Right kidney (tissue), 1 donor: ENCODE results near the gene FBLN1.

ENCODE experiments used
- DNase-seq: peaks from one replicate; pipeline ENCODE4 v3.0.0-alpha.2; 2016

The FBLN1 gene

DNA sequence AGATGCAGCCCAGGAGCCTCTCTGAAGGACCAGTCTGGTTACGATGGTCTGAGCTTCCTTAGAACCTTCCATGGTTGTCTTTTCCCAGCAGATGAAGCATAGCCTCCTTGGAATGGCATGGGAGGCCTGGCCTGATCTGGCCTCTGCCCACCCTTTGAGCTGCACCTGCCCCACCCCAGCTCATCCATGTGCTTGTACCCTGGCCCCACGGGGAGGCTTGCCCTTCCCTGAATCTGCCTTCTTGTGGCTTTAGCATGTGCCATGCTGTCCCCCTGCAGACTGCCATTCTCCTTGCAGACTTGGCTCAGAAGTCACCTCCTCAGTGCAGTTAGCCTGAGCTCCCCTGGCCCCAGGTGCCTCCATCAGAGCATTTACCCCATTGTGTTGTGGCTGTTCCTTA is 62.5 kb downstream of the FBLN1 start:
- DNase-seq, result no peak

DNA sequence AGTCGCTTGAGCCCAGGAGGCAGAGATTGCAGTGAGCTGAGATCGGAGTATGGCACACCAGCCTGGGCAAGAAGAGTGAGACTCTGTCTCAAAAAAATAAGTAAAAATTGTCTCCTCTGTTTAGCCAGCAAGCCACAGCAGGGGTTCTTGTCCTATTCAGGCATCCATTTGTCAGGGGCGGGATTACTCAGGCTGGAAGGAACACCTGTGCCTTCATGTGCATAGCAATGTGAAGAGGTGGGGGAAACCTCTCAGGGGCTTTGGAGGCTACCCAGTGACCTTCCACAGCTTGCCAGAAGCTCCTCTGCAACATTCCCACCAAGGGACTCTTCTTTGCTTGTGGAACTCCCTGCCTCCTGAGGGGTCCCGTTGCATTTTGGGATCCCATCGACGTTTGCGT is 63.3 kb downstream of the FBLN1 start:
- DNase-seq, result no peak

DNA sequence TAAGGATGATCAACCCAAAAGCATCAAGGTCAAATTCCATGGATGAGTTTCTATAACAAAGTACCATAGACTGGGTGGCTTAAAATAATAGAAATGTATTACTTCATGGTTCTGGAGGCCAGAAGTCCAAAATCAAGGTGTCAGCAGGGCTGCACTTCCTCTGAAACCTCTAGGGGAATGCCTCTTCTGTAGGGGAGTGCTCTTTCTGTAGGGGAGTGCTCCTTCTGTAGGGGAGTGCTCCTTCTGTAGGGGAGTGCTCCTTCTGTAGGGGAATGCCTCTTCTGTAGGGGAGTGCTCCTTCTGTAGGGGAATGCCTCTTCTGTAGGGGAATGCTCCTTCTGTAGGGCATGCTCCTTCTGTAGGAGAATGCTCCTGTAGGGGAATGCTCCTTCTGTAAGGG is 65.5 kb downstream of the FBLN1 start:
- DNase-seq, result no peak

DNA sequence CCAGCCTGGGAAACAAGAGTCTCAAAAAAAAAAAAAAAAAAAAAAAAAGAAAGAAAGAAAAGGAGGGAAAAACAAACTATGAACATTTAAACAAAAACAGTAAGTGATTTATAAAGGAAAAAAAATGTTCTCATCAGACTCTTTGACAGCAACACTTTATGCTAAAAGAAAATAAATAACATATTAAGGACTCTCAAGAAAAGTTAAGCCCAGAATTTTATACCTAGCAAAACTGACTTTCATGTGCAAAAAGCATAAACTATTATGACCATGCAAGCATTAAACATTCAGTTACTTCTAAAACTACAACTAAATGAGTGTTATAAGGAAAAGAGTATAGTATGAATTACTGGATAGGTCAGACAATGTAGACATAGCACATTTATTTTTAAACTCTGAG is 68.4 kb downstream of the FBLN1 start:
- no peak for DNase-seq

DNA sequence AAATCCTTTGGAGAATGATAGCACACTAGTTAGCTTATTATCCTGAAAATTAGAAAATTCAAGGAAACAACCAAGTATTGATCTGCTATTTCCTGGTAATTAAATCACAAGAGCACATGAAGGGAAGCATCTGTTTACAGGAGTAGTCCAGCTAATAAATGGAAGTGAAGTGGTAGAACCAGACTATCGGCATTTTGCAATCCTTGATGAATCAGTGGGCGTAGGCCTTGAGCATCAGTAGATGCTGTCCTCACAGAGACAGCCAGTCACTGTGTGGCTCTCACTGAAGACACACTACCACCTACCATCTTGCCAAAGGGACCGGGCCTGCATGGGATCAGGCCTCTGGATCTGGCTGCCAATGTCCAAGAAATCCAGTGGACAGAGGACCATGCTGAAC is 69.8 kb downstream of the FBLN1 start:
- DNase-seq, result no peak

DNA sequence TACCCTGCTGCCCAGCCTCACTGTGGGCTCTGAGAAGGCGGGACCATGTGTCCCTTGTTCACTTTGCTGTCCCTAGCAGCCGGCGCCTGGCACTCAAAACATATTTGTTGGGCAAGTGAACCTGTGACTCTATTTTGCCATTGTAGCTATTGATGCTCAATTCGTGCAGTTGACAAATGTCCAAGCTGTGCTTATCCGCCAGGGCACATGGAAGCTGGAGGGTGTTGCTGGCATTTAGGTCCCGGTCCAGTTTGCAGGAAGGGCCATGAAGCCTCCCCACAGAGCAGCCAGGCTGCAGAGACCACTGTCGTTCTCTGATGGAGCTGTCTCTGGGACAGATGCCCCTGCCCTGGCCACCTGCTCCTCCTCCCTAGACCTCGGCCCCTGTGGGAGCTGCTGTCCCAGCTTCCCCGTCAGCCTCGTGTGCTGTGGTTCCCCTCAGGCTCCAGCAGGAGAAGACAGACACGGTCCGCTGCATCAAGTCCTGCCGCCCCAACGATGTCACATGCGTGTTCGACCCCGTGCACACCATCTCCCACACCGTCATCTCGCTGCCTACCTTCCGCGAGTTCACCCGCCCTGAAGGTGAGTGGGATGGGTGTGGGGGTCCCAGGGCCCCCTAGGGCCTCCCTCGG is 71.5 kb downstream of the FBLN1 start:
- no peak for DNase-seq

DNA sequence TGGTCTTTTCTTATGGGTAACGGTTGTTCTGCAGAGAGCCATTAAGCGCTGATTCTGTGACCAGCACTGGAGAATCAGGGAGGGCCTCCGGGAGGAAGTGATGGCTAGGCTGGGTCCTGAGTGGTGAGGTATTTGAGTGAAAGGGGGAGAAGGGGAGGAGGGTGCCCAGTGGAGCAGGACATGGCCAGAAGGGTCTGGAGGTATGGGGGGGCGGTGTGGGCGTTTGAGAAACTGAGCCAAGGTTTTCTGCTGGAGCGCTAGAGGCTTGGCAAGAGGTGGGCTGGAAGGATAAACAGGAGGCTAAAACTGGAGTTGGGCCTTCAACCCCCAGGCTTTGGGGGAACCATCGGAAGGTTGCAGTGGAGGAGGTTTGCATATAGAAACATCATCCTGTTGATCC is 72.5 kb downstream of the FBLN1 start:
- no peak for DNase-seq

DNA sequence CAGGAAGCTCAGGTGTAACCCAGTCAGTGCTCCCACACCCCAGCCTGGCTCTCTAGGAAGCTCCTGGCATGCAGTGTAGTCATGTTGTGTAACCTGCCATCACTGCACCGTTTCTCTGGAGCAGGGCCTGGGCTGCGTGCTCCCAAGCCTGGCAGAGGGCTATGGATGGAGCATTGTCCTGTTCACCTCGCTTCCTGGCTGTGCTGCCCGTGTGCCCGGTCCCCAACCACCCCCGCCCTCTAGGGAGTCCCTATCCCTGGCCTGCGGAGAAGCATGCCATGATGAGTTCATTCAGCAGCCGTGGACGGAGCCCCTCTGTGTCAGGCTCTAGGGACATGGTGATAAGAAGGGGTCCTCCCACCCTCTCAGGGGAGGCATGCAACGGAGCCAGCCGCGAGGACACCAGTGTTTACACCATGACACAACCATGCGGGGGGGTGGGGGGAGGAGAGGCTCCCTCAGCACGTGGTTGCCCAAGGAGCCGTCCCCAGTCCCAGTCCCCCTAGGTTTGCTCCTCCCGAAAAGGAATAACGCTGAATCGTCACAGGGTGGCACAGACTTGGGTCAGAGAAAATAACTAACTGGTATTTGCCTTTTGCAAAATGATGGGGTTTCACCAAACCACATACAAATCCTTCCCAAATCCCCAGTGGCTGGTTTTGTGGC is 73.1 kb downstream of the FBLN1 start:
- DNase-seq, result no peak

GRCh38 chr22:45576273-45576625 is 73.6 kb downstream of the FBLN1 start:
- no peak for DNase-seq

GRCh38 chr22:45576730-45577464 is 74.2 kb downstream of the FBLN1 start:
- DNase-seq, result no peak

DNA sequence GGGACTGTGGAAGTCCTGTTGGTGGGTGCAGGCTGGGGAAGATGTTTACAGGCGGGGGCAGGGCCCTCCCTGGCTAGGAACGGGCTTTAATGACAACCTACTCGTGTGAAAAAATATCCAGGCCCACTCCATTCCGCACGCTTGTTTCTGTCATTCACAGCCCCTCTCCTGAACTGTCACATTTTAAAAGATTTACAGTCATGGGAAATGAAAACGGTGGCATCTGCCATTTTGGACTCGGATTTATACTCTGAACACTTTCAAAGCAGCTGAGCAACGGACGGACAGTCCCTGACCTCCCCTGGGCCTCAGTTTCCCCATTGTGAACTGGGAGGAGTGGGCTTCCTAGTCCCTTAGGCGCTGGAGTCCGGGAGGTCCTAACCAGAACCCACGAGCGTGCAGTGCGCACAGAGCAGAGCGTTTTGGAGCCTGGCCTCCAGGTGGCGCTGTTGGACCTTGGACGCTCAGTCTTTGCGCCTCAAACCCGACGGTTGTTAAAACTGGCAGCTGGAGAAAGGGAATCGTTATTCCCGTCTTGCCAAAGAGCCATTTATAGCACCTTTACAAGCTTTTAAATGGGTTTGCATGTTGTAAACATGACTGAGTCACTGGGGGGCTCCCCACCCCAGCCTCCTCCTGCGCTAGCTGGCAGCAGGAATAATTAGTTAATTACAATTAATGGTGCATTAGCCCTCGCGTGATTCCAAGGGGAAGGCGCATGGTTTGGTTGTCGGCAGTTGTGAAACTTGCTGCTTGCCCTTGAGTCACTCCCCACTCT is 75.3 kb downstream of the FBLN1 start:
- DNase-seq, result peak; percentile 66

- DNase-seq, result no peak
These were observed 76.0 kb downstream of the FBLN1 start for GRCh38 chr22:45578524-45579147.

DNA sequence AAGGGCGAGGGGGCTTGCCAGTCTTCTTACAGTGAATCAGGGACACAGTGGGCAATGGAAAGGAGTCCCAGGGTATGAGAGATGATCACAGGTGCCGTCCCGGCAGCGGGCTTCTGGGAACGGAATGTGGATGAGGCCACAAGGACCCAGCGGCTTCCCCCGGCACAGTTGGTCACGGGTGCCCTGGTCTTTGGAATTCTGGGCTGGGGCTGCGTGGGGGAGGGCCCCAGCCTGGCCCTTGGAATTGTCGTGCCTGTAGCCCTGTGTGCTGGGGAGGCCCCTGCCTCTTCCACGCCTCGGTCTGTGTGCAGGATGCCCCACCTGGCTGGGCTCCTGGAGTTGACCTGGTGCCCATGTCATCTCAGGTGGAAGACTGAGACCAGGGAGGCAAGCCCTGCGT is 76.6 kb downstream of the FBLN1 start:
- DNase-seq, result peak; percentile 45

- no peak for DNase-seq
These were observed 77.4 kb downstream of the FBLN1 start for GRCh38 chr22:45579806-45580725.

GRCh38 chr22:45580726-45581381 is 78.2 kb downstream of the FBLN1 start:
- no peak for DNase-seq

GRCh38 chr22:45581549-45582080 is 78.9 kb downstream of the FBLN1 start:
- DNase-seq, result no peak

- no peak for DNase-seq
These were observed 79.7 kb downstream of the FBLN1 start for GRCh38 chr22:45582236-45582954.

DNA sequence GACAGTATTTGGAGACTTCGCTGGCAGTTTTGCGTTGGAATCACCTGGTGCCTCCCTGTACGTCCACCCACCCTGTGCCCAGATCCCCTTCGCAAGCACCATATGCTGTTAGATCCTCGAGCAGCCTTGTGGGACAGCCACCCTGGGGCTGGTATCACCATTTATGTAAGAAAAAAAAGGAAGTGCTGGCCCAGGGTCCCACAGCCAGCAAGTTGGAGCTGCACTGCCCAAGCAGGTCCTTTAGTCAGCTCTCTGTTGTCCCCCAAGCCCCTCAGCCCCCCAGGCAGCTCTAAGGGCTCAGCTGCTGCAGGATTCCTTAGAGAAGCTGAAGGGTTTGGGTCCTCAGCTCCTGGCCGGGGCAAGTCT is 80.3 kb downstream of the FBLN1 start:
- DNase-seq, result no peak

GRCh38 chr22:45583504-45583903 is 80.8 kb downstream of the FBLN1 start:
- no peak for DNase-seq

GRCh38 chr22:45584121-45584570 is 81.5 kb downstream of the FBLN1 start:
- no peak for DNase-seq
